Inferior parietal cortex (tissue), 1 donor: ENCODE data around the gene TRIM8.

ENCODE experiments used
- DNase-seq: peaks from one replicate; pipeline ENCODE4 v3.0.0-alpha.2; 2016; ENCODE audit errors: extremely low spot score

TRIM8 gene

DNA sequence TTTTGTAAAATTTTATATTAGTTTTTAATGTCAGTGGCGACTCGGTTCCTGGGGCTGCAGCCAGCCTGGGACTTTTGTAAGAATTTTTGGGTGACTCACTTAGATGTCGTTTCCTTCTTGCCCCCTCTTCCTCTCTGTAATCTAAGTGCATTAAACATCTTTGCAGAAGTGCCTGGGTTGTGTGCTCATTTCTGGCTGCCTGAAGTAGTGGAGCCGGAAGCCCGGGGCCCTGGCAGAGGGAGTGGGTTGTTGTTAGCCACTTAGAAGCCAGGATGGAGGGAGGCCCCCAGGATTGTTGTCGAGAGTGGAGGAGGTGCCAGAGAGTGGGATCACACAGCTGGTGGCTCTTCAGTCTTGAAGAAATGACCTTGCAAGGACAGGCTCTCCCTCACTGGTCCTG lies 11.0 kb upstream of the TRIM8 start:
- DNase-seq = no peak

DNA sequence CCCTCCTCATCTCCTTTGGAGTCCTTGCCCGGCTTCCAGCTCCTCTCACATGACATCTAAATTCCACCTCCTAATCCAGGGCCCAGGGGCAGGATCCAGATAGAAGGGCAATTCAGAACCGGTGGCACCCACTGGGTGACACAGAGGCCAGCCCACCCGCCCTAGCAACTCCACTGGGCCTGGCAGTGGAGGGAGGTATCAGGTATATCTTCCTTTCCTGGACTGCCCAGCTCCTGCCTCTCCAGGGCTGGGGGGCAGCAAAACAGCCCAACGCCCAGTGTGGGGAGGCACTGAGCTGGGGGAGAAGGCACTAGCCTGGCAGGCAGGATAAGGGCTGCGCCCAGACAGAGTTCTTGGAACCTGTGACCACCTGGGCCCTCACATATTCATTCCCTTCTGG lies 10.4 kb upstream of the TRIM8 start:
- no peak for DNase-seq

DNA sequence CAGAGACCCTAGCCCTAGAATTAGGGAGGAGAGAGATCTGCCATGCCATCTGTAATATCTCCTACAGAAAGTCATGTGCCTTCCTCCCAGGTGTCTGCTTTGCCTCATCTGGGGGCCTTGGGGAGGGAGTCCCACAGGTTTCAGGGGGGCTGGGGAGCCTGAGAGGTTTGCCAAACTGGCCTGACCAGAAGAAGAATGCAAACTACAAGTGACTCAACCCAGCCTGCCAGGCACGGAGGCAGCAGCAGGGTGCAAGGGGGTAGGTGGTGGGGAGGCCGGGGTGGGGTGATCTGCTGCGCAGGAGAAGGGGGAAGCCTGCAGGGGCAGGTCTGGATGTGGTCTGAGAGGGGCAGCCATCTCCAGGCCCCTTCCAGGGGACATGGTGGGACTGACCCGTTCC lies 9.6 kb upstream of the TRIM8 start:
- no peak for DNase-seq

DNA sequence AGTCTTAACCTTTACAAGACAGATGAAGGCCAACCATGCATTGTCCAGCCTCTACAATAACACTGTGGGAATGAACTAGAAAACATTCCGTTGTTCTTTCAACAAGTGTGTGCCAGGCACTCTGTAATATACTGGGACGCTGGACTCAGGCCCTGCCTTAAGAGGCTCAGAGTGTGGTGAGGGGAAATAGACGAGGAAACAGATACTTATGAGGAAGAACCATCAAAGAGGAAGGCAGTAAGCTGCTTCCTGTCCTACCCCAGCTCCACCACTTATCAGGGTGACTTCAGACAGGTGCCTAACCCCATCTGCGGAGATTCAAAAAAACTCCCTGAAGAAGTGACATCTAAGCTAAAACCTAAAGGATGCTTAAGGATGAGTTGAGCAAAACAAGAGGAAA lies 8.9 kb upstream of the TRIM8 start:
- no peak for DNase-seq

DNA sequence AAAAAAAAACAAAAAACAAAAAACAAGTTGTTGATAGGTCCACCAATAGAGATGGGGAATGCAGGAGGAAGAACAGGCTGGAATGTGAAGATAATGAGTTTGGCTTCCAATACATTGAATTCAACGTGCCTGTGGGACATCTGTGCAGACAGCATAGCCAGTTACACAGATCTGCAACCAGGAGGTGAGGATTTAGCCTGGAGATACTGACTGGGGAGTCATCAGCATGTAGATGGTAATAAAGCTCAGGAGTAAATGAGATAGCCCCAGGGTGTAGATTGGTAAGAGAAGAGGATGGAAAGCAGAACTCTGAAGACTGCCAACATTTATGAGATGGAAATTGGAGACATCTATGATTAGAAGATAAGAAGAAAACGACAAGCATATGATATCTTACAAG lies 4.7 kb upstream of the TRIM8 start:
- no peak for DNase-seq

DNA sequence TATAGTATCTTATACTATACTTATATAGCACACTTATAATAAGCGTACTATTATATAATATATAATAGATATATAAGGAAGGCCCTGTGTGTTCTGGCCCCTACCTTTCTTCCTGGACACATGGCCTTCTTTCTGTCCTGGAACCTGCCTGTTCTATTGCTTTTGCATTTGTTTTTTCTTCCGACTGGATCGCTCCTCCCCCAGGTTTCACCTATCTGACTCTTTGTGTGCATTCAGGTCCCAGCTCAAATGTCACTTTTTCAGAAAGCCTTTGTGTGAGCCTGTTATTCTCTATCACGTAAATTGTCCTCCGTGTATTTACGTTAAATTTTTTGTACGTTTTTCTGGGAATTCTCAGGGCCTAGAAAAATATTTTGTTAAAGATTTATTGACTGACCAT lies 2.9 kb upstream of the TRIM8 start:
- DNase-seq = no peak

DNA sequence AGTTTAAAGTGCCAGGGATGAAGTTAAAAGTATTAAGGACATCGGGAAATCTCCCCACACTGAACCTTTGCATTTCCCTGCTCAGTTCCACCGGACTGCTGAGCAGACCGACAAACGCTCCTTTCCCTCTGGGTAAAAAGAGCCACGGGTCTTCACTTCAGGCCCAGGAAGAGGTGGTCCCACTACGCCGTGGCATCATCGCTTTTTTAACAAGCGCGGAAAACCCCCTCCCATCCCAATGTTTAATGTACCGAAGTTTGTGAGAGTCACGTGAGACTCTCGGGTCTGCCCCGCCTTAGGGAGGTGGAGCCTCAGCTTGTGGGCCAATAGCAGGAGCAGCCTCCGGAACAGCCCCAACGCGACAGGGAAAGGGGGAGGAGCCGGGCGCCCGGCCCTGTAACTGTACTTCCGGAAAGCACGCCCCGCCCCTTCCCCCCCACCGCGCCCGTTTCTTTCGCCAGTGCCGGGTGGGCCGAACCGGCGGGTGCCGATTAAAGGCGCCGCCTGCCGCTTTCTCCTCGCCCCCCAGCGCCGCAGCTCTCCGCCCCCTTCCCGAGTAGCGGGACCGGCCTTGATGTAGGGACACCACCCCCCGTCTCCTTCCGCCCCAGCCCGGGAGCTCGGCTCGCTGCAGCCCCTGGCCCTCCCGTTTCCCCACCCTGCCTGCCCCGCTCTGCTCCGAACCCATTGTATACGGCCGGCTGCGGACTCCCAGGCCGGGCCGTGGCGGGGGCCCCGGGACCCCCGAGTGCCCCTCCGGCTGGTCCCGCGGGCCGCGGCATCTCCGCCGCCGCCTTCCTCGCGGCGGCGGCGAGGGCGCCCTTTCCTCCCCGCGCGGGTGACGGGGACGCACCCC lies 2.2 kb upstream of the TRIM8 start:
- peak; percentile 96 for DNase-seq

DNA sequence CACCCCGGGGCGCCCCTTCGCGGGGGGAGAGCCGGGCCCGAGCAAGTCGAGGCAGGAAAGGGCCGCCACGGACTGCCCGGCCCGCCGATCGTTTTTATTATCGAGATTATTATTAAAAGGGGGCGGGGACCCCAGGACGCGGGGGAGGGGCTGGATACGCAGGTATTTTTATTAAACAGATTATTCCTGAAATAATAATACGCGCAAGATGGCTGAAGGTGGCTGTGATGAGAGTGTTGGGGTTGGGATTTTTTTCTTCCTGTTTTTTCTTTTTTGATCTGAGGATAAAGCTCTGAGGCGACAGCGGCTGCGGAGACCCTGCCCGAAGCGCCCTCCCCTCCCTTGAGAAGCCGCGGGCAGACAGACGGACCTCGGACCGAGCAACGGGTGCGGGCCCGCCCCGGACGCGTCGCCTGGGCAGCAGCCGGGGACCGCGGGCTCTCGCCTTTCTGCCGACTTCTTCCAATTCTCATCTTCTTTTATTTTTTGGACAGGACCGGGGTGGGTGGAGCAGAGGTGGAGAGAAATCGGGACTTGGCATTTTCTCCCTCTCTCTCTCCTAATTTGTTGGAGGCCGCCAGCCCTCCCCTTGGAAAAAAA lies 1.4 kb upstream of the TRIM8 start:
- peak; percentile 41 for DNase-seq

DNA sequence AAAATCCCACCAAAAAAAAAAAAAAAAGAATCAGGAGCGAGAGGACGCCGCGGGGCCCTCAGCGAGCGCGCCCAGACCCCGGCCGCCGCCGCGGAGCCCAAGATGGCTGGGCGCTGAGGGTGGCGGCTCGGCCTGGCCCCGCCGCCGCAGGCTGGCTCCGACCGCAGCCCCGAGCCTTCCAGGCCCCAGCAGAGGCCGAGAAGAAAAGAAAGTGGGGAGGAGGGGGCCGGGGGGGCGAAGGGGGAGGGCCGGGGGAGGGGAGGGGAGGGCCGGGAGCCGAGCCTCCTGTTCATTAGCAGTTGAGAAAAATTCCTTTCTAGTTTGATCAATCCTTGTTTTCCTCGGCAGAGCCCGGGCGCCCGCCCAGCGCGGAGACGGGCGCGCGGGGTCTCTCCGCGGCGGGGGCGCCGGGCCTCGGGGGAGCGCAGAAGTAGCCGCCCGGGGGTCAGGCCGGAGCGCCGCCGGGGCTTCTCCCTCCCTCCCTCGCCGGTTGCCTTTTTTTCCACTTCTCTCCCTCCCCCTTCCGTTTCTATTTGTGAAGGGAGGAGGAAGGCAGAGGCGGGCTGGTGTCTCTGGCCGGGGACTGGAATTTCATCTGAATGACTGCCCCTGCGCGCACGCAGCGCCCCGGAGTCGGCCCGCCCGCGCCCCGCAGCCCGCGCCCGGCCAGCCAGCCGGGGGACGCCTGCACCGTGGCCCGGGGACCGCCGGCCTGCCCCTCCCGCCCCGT lies 778 bp upstream of the TRIM8 start:
- DNase-seq = peak; percentile 71

DNA sequence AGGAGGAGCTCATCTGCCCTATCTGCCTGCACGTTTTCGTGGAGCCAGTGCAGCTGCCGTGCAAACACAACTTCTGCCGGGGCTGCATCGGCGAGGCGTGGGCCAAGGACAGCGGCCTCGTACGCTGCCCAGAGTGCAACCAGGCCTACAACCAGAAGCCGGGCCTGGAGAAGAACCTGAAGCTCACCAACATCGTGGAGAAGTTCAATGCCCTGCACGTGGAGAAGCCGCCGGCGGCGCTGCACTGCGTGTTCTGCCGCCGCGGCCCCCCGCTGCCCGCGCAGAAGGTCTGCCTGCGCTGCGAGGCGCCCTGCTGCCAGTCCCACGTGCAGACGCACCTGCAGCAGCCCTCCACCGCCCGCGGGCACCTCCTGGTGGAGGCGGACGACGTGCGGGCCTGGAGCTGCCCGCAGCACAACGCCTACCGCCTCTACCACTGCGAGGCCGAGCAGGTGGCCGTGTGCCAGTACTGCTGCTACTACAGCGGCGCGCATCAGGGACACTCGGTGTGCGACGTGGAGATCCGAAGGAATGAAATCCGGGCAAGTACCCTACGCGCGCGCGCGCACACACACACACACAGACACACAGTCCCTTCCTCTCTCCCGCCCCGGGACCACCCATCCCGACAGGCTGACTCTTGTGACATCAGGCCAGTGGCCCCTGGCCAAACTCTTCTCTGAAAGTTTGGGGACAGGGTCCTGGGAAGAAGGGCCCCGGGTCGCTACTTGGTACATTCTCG lies 538 bp downstream of the TRIM8 start:
- DNase-seq = peak; percentile 74

DNA sequence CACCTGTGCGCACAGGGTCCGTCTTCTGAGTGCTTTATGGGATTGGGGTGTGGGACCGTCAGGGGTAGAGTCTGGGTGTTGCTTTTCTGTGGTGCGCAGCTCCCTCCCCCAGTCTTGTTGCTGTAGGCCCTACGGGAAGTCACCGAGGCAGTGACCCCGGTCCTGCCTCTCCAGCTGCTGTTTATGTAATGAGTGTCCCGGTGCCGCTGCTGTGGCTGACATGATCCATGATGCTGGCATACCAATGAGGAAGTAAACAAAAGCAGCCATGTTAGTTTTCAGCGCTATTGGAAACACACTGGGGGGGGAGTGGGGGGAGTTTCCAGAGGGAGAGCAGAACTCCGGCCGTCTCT lies 1.1 kb downstream of the TRIM8 start:
- peak; percentile 69 for DNase-seq

DNA sequence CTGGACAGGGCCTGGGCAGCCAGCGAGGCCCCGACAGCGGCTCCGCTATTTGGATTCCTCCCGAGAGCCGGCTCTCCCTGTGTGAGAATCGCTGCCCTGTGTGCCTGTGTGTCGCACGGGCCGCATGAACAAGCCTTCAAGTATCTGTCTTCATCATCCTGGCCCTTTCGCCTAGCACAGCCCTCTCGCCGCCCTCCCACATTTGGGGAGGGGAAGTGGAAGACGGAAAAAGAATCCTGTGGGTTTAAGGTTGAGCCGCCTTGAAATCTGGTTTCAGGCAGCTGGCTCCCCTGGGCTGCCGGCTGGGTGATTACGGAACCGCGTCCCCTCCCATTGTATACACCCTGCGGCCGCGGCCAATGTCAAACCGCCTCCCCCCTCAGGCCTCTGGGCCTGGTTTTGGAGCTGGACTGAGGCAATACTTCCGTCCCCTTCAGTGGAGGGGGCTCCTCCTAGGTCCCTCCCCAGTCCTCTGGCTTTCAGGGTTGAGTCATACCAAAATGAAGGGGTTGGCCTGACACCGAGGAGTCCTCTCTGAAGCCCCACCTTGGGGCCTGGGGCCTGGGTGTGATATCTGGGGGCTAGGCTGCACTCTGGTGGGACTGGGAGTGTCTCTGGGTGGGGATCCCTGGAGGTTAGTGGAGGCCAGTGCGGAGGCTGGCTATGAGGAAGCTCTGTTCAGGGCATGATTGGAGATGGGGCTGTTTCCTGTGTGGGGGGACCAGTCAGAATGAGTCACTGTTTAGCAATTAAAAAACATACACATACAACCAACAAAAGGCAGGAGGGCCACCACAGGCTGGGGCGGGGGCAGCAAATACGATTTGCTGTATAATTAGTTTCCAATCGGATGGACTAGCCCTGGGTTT lies 1.7 kb downstream of the TRIM8 start:
- DNase-seq = peak; percentile 71

DNA sequence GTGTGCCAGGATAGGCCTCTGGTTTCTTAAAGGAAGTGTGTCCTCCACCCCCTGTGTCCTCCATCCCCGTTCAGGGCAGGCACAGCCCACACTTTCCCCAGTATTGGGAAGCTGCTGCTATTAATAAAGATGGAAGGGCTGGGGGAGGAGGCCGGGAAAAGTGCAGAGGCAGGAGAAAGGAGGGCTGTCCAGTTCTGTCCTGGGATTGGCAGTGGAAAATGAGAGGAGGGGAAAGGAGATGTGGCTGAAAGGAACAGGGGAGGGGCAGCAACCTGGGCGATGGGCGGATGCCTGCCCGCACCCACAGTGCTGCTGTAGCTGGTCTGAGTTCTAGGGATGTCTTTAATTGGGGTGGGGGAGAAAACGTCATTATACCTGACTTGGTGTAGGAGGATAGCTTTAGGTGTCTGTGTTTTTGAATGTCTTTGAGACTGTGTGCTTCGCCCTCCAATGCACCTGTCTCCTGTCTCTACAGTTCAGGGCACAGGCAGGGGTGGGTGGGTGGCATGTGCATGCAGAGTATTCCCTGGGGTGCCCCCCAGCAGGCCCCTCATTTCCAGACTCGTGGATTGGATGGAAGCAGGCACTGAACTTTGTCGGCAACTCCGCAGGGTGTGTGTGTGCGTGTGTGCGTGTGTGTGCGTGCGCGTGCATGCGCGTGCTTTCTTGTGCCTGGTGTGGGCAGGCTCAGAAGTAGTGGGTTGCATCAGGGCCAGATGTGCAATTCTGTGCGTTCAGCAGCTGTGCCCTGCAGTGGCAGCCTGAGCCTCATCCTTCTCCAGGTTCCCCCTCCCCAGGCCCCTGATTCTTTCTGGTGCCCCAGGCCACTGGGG lies 2.5 kb downstream of the TRIM8 start:
- no peak for DNase-seq

DNA sequence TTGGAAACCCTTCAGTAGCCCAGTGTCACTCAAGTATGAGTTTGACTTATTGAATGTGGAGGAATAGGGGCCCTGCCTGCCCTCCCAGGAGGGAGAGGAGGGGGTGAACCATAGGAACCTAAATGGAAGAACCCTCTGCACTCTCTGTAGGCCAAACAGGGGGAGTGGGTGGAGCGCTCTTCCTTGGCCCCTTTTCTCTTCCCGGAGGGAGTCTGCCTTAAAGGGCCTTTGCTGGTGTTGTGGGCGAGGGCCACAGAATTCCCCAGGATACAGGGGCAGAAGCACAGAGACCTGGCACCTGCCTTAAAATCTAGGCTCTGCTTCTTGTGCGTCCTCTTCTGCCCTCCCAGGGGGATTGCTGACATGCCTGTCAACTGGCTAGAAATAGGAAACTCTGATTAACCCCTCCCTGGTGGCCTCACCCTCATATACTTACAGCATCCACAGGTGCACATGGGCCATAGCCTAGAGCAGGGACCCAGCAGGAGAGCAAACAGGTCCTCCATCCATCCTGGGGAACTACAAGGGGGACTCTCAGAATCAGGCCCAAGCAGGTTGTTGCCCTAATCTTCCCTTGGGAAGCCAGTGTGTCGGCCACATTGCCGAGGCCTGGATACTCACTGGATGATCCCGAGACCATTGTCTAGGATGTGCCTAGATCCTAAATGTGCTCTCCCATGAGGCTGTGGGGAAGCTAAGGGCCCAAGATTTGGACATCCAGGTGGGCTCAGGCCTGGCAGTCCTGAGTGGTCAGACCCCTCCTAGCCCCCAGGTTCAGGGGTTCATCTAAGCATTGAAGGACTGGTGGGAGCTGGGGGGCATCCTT lies 3.4 kb downstream of the TRIM8 start:
- no peak for DNase-seq

DNA sequence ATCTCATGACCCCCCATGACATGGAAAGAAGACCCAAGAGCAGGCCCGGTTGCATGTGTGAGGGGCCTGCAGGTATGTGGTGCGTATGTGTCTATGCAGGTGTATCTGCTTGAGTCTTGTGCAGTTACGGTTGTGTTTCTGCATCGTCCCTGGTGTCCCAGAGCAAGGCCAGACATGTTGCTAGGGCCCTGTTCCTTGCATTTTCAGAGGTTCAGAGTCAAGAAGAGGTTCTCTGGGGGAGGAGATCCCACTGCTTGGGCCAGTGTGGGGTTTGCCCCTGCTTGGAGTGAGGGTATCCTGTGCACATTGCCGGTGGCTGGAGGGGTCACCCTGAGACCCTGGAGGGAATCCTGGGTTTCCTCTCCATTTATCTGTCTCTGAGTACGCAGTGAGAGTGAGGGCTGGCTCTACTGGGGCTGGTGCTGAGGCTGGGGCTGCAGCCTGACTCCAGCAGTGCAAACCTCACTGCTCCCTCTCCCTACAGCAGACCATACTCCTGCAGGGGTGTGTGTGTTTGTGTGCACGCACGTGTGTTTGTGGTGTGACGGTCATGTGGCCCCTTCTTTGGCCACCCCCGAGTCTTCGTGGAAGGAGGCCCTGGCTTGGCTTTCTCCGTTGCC lies 4.1 kb downstream of the TRIM8 start:
- no peak for DNase-seq

DNA sequence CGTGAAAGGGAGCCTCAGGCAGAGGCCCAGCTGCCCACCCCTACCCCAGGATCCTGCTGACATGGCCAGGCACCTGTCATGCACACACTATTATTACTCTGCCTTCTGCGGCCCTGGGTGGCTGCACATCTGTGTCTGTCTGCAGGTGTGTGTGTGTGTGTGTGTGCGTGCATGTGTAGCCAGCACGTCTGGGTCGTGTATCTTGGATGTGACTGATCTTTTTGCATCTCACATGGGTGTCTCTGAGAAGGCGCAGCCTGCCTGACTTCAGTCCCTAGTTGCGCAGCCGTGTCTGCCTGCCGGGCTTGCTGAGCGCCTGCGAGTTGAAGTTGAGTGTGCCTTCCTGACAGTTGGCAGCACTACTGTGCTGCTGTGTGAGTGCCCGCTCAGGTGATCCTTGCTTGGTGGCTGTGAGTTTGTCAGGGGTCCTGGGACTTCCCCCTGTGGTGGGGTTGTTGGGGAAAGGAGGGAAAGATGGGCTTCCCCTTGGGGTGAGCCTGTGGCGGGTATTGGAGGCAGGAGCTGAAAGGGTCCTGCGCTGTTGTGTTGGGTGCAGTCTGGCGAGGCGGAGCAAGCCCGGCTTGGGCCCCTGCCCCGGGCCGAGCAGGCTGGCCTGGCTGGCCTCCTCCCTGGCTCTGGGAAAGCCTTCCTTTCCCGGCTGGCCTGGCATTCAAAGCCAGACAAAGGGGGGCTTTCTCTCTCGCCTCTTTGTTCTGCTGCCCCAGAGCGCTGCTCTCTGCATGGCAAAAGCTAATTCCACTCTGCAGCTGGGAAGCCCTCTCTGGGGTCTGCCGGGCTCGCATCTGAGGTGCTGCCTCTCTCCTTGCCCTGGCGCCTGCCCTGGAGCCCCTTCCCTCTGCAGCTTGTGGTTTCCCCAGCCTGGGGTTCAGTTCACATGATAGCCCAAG lies 4.9 kb downstream of the TRIM8 start:
- peak; percentile 53 for DNase-seq

DNA sequence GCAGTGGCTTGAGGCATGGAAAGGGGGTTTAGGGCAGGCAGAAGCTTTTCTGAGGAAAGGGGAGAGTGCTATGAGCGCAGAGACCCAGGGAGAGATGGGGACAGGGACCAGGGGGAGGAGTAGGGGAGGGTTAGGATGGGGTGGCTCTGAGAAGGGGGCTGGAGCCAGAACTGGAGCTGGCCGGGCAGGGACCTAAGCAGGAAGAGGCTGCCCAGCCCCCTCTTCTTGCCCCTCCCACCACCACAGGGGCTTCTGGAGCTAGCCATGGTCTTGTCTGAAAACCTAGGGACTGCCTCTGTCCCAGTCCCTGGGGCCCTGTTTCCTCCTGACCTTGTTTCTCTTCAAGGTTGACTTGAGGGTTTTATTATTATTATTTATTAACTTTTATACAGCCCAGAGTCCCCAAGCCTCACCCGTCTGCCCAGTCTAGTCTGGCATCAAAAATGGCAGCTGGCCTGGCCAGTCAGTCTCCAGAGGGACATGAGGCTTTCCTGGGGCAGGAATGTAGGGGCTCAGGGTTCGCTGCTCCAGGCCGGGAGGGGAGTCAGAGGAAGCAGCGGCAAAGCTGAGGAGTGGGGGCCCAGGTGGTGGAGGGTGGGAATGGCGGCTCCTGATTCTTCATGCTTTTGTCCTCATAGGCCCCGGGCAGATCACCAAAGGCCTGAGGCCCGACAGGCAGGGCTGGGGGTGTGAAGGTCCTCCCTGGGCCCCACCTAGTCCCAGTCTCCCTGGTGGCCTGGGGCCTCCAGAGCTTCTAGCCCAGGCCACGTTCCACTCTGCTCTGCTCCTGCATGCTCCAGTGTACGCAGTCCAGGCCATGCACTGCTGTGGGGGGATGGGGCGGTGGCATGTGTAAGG lies 5.7 kb downstream of the TRIM8 start:
- no peak for DNase-seq
